ENCODE results near the gene NMRAL1.

GRCh38 chr16:4481526-4481925, 7.1 kb upstream of the NMRAL1 start:
- TF ChIP-seq POLR2A (IDR thresholded peaks at IDR 0.05; ENCODE audit: low read length) (no peak), GATA1 (IDR thresholded peaks at IDR 0.05; ENCODE audit: low read depth, low read length) (no peak)
